Keratinocyte (primary cell): Measurements from ENCODE around the gene PLEKHA6. TPM values are rescaled to one million over a fixed set of nuclear protein-coding genes. Genes with fewer than 3 reads are reported as not detected.

Experiments used
- DNase-seq: peaks from one replicate; pipeline ENCODE4 v3.0.0-alpha.2; 2011; ENCODE audit warnings: low read depth, missing footprints, low spot score
- FAIRE-seq: peaks from 2 replicates; lab custom pipeline; 2011; peaks lifted over from hg19 to GRCh38; lab: Jason Lieb, UNC
- H2AFZ ChIP-seq: 2 replicates; pipeline ENCODE4 v1.6.0; 2012; ENCODE audit warnings: low read length, control low read depth, inconsistent platforms; ENCODE audit not compliant: control insufficient read depth
- H3K27ac ChIP-seq: 2 replicates; pipeline ENCODE4 v1.5.1; 2011; ENCODE audit warnings: low read length; ENCODE audit not compliant: control insufficient read depth, insufficient read depth
- H3K27me3 ChIP-seq: 3 replicates; pipeline ENCODE4 v1.6.0; 2011; ENCODE audit warnings: low read length; ENCODE audit not compliant: control insufficient read depth, insufficient read depth; ENCODE audit errors: extremely low read depth
- H3K36me3 ChIP-seq, 2 experiments: 2 replicates in 1 of 2; 3 replicates in 1 of 2; pipeline ENCODE4 v1.5.1; 2011; ENCODE audit warnings: low read length in 2 of 2, mild to moderate bottlenecking in 1 of 2; ENCODE audit not compliant: control insufficient read depth in 2 of 2, insufficient read depth in 2 of 2; ENCODE audit errors: extremely low read depth in 1 of 2
- H3K4me1 ChIP-seq: 3 replicates; pipeline ENCODE4 v1.5.1; 2011; ENCODE audit warnings: low read length; ENCODE audit not compliant: control insufficient read depth, insufficient read depth; ENCODE audit errors: extremely low read depth
- H3K4me2 ChIP-seq: 3 replicates; pipeline ENCODE4 v1.6.0; 2011; ENCODE audit warnings: low read depth, low read length; ENCODE audit not compliant: control insufficient read depth, insufficient read depth; ENCODE audit errors: extremely low read depth
- H3K4me3 ChIP-seq, 3 experiments: fragments of 200-600 bp in 1 of 3; sonication (generic) in 1 of 3; 2 replicates in 2 of 3; 3 replicates in 1 of 3; pipeline ENCODE4 v1.5.1; 2011 to 2016; ENCODE audit warnings: low read length in 3 of 3, mild to moderate bottlenecking in 3 of 3, control low read depth in 2 of 3, inconsistent platforms in 1 of 3, low read depth in 1 of 3, mixed read lengths in 1 of 3, mixed run types in 1 of 3, moderate library complexity in 1 of 3; ENCODE audit not compliant: control insufficient read depth in 2 of 3, insufficient read depth in 2 of 3; ENCODE audit errors: extremely low read depth in 1 of 3
- H3K79me2 ChIP-seq: 2 replicates; pipeline ENCODE4 v1.6.0; 2012; ENCODE audit warnings: low read length; ENCODE audit not compliant: control insufficient read depth, insufficient read depth
- H3K9ac ChIP-seq: 3 replicates; pipeline ENCODE4 v1.6.0; 2011; ENCODE audit warnings: low read length; ENCODE audit not compliant: control insufficient read depth, insufficient read depth; ENCODE audit errors: extremely low read depth
- H3K9me1 ChIP-seq: 3 replicates; pipeline ENCODE4 v1.6.0; 2011; ENCODE audit warnings: low read length; ENCODE audit not compliant: control insufficient read depth, insufficient read depth; ENCODE audit errors: extremely low read depth
- H3K9me3 ChIP-seq: 2 replicates; pipeline ENCODE4 v1.5.1; 2012; ENCODE audit warnings: low read depth, low read length; ENCODE audit not compliant: control insufficient read depth
- H4K20me1 ChIP-seq: 3 replicates; pipeline ENCODE4 v1.6.0; 2011; ENCODE audit warnings: low read length; ENCODE audit not compliant: control insufficient read depth, insufficient read depth; ENCODE audit errors: extremely low read depth
- EZH2 ChIP-seq: IDR thresholded peaks from one replicate; pipeline ENCODE4 v1.6.1; 2012; ENCODE audit warnings: inconsistent platforms, mild to moderate bottlenecking, low read length, moderate library complexity
- dilution Hi-C: fragments of 300-500 bp; cut with MboI; formaldehyde crosslinking; loops from one replicate; pipeline ENCODE4 v1.7.0; 2020; ENCODE audit warnings: low sequenced_read_pairs; ENCODE audit not compliant: extremely low pct_ligation_motif_present
- polyA plus RNA-seq, 5 experiments: library from polyadenylated mRNA; depleted of rRNA in 3 of 5; stranded (reverse) in 3 of 5; stranded (forward) in 1 of 5; unstranded in 1 of 5; fragments of >200 nt; gene quantifications; 1 replicate in 1 of 5; 2 replicates in 3 of 5; 3 replicates in 1 of 5; pipeline versions ENCODE4 v1.2.1 to v1.2.3, GENCODE V29; 2011 to 2012; ENCODE audit warnings: missing spikeins in 2 of 5, low read depth in 1 of 5, low replicate concordance in 1 of 5
- TF ChIP-seq, protein P1 (sequence below), 3 experiments: IDR thresholded peaks in 1 of 3; conservative IDR thresholded peaks in 1 of 3; optimal IDR thresholded peaks in 1 of 3; 2 replicates in 2 of 3; 3 replicates in 1 of 3; pipeline versions ENCODE3 to v1.5.1; 2011; ENCODE audit warnings: low read length in 3 of 3, mild to moderate bottlenecking in 3 of 3, moderate library complexity in 2 of 3, control low read depth in 1 of 3, inconsistent platforms in 1 of 3; ENCODE audit not compliant: insufficient read depth in 2 of 3; ENCODE audit errors: extremely low read depth in 1 of 3

PLEKHA6 gene
- polyA plus RNA-seq, 1 donor (not counting 4 experiments of a cell fraction or from before 2014, with no cell fraction given), result 1.5 TPM

DNA sequence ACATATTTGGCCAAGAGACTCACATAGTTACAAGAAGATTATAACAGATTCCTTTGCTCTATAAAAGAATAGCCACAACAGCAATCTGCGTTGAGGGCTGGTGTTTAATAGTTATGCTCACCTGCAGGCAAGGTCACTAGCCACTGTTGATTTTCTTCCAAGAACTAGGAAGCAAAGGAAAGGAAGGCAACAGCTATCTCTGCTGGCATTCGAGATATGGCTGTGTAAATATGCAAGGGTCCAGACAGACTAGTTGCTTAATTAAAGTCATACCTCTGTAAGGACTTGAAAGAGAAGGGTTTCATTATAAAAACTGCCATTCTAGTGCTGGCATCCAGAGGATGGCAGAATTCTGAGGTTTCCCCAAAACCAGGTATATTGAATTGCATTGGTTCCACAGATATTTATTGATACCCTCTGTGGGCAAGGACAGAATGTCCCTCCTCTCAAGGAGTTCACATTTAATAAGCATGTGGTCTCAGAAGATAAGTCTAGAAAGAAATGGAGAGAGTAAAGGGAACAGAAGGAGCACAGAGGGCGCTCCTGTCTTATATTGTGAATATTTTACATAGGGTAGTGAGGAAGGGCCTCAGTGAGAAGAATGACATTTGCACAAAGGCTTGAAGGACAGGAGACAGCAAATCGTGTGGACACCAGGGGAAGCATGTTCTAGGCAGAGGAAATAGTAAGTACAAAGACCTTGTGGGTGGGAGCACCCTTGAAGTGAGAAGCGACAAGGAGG, 23.6 kb upstream of the PLEKHA6 start:
- Histone ChIP-seq H3K9me3 (no peaks in the 10 kb centered on the region), H4K20me1 (no peaks in the 10 kb centered on the region), H2AFZ (no peak overlapping the region), H3K4me1 (peaks cover 16% of the 10 kb centered on the region), H3K9me1 (no peaks in the 10 kb centered on the region), H3K27me3 (no peaks in the 10 kb centered on the region), H3K4me2 (no peak overlapping the region), H3K4me3 (no peak overlapping the region), H3K36me3 (no peaks in the 10 kb centered on the region), H3K27ac (no peak overlapping the region), H3K79me2 (no peaks in the 10 kb centered on the region), H3K9ac (no peak overlapping the region)
- TF ChIP-seq, protein P1, sequence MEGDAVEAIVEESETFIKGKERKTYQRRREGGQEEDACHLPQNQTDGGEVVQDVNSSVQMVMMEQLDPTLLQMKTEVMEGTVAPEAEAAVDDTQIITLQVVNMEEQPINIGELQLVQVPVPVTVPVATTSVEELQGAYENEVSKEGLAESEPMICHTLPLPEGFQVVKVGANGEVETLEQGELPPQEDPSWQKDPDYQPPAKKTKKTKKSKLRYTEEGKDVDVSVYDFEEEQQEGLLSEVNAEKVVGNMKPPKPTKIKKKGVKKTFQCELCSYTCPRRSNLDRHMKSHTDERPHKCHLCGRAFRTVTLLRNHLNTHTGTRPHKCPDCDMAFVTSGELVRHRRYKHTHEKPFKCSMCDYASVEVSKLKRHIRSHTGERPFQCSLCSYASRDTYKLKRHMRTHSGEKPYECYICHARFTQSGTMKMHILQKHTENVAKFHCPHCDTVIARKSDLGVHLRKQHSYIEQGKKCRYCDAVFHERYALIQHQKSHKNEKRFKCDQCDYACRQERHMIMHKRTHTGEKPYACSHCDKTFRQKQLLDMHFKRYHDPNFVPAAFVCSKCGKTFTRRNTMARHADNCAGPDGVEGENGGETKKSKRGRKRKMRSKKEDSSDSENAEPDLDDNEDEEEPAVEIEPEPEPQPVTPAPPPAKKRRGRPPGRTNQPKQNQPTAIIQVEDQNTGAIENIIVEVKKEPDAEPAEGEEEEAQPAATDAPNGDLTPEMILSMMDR (optimal IDR thresholded peaks at IDR 0.05 in 1 of 3, IDR thresholded peaks at IDR 0.05 in 1 of 3, conservative IDR thresholded peaks at IDR 0.05 in 1 of 3; ENCODE audit: extremely low read depth in 1 of 3, insufficient read depth in 2 of 3, low read length in 3 of 3), result no peak
- TF ChIP-seq EZH2, result no peak
- DNase-seq (no peak), FAIRE-seq (no peak)
- dilution Hi-C loops, result no loop called here

DNA sequence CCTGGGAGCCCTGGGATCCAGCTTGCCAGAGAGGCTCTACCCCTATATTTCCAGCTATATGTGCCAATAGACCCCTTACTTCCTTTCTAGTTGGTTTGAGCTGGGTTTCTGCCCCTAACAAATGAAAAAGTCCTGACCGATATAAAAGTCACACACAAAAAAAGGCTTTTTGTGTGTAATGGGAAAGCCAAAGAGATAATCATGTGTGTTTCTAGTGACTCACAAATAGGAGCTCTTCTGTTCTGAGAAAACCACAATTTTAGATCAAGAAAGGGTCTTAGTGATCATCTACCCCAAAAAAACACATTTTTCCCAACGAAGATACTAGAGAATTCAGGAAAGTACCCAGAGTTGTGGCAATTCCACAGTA, 23.0 kb upstream of the PLEKHA6 start:
- no peak for FAIRE-seq
- TF ChIP-seq EZH2, result no peak
- TF ChIP-seq, protein P1 (optimal IDR thresholded peaks at IDR 0.05 in 1 of 3, IDR thresholded peaks at IDR 0.05 in 1 of 3, conservative IDR thresholded peaks at IDR 0.05 in 1 of 3; ENCODE audit: extremely low read depth in 1 of 3, insufficient read depth in 2 of 3, low read length in 3 of 3), result no peak
- H3K27me3 ChIP-seq, result no peaks in the 10 kb centered on the region

More for the DNA sequence above, 23.0 kb upstream of the PLEKHA6 start:
- no peaks in the 10 kb centered on the region for H3K36me3 ChIP-seq
- H3K9ac ChIP-seq, result no peak overlapping the region
- no peak overlapping the region for H3K27ac ChIP-seq
- no peak for DNase-seq
- H3K4me3 ChIP-seq, result no peak overlapping the region
- H3K4me1 ChIP-seq, result peaks cover 16% of the 10 kb centered on the region
- H2AFZ ChIP-seq, result no peak overlapping the region
- dilution Hi-C loops, result no loop called here
- no peaks in the 10 kb centered on the region for H3K9me3 ChIP-seq
- no peaks in the 10 kb centered on the region for H3K79me2 ChIP-seq
- H3K4me2 ChIP-seq, result no peak overlapping the region
- no peaks in the 10 kb centered on the region for H4K20me1 ChIP-seq
- no peaks in the 10 kb centered on the region for H3K9me1 ChIP-seq
